K562 (cell line): ENCODE measurements around the gene NPDC1. TPM values are rescaled to one million over a fixed set of nuclear protein-coding genes. Genes with fewer than 3 reads are reported as not detected.

ENCODE experiments used
- ATAC-seq: fragments of 200-7000 bp; cut with Tn5 transposase; 3 replicates; pipeline ENCODE4 v1.9.1; 2020; ENCODE audit warnings: moderate library complexity
- BruUV-seq: library from RNA; stranded (reverse); fragments of 400-500 nt; replicated peaks from 2 replicates; lab custom pipeline; 2021; lab: Mats Ljungman, UMichigan
- CTCF ChIA-PET: fragments of 300-600 bp; formaldehyde crosslinking; extraction: SDS; loops from one replicate; lab custom pipeline; 2021; ENCODE audit warnings: low intra/inter-chr PET ratio; lab: Yijun Ruan, JAX
- POLR2A ChIA-PET: fragments of 300-600, 350-650 bp; sonication (Branson Sonifier 250); formaldehyde crosslinking; extraction: SDS; loops from one replicate; lab custom pipeline; 2021; ENCODE audit warnings: antibody characterized with exemption, inconsistent platforms; lab: Yijun Ruan, JAX
- DNase-seq, 4 experiments: peaks; one replicate each; pipeline versions ENCODE4 v3.0.0 to v3.0.0-alpha.2; 2011 to 2018; ENCODE audit warnings: low spot score in 3 of 4, mixed read lengths in 3 of 4; ENCODE audit errors: extremely low read depth in 1 of 4
- FAIRE-seq: peaks from 2 replicates; lab custom pipeline; 2011; peaks lifted over from hg19 to GRCh38; lab: Jason Lieb, UNC
- H2AFZ ChIP-seq: 2 replicates; pipeline ENCODE4 v1.6.0; 2011; ENCODE audit warnings: low read depth, low read length, control low read depth, inconsistent platforms
- H3K27ac ChIP-seq: fragments of 200-600 bp; 3 replicates; pipeline ENCODE4 v1.8.0; 2011; ENCODE audit warnings: low read depth, mild to moderate bottlenecking, control low read depth, inconsistent platforms, low read length, moderate library complexity, mixed read lengths; ENCODE audit errors: extremely low read depth
- H3K27me3 ChIP-seq, 2 experiments: fragments of 300-600 bp in 1 of 2; 2 replicates in 1 of 2; 3 replicates in 1 of 2; pipeline versions ENCODE4 v1.6.0 to v1.8.0; 2011; ENCODE audit warnings: inconsistent platforms in 2 of 2, low read length in 2 of 2, mild to moderate bottlenecking in 1 of 2, mixed read lengths in 1 of 2, moderate library complexity in 1 of 2; ENCODE audit not compliant: control insufficient read depth in 2 of 2, insufficient read depth in 2 of 2
- H3K36me3 ChIP-seq: fragments of 300-600 bp; 3 replicates; pipeline ENCODE4 v1.8.0; 2011; ENCODE audit warnings: mild to moderate bottlenecking, low read length, inconsistent platforms; ENCODE audit not compliant: control insufficient read depth, insufficient read depth
- H3K4me1 ChIP-seq, 2 experiments: fragments of 200-600 bp in 1 of 2; replicated peaks in 1 of 2; 2 replicates in 1 of 2; 3 replicates in 1 of 2; pipeline versions ENCODE4 v1.5.1 to v1.8.0; 2011; ENCODE audit warnings: inconsistent platforms in 2 of 2, low read length in 2 of 2, mild to moderate bottlenecking in 1 of 2, mixed read lengths in 1 of 2, moderate library complexity in 1 of 2; ENCODE audit not compliant: control insufficient read depth in 2 of 2, insufficient read depth in 2 of 2
- H3K4me2 ChIP-seq: 2 replicates; pipeline ENCODE4 v1.6.1; 2011; ENCODE audit warnings: low read length, control low read depth, inconsistent platforms, mixed read lengths; ENCODE audit not compliant: insufficient read depth
- H3K4me3 ChIP-seq: fragments of 200-600 bp; sonication (generic), shearing (Covaris generic); 2 replicates; pipeline ENCODE4 v1.5.1; 2016; ENCODE audit warnings: control low read depth, inconsistent platforms
- H3K79me2 ChIP-seq: fragments of 200-600 bp; 3 replicates; pipeline ENCODE4 v1.8.0; 2011; ENCODE audit warnings: low read length, inconsistent platforms; ENCODE audit not compliant: control insufficient read depth, insufficient read depth
- H3K9ac ChIP-seq, 2 experiments: 2 replicates each; pipeline versions ENCODE4 v1.6.0 to v1.6.1; 2011; ENCODE audit warnings: low read depth in 2 of 2, low read length in 2 of 2, control low read depth in 1 of 2, inconsistent platforms in 1 of 2, mild to moderate bottlenecking in 1 of 2, mixed read lengths in 1 of 2; ENCODE audit not compliant: insufficient read depth in 1 of 2
- H3K9me1 ChIP-seq: one replicate; pipeline ENCODE4 v1.6.0; 2011; ENCODE audit warnings: inconsistent platforms, mild to moderate bottlenecking, low read length, moderate library complexity; ENCODE audit not compliant: control insufficient read depth, insufficient read depth
- H3K9me3 ChIP-seq: replicated peaks from 2 replicates; pipeline ENCODE4 v1.5.1; 2011; ENCODE audit warnings: low read depth, low read length, inconsistent platforms; ENCODE audit not compliant: control insufficient read depth, insufficient read depth
- H4K20me1 ChIP-seq: replicated peaks from 2 replicates; pipeline ENCODE4 v1.6.1; 2011; ENCODE audit warnings: low read length, inconsistent platforms, mixed read lengths; ENCODE audit not compliant: control insufficient read depth, insufficient read depth
- ATF1 ChIP-seq, 2 experiments: fragments of 450-650 bp in 1 of 2; IDR thresholded peaks; 2 replicates each; pipeline ENCODE4 v1.6.1; 2016; ENCODE audit warnings: missing compliant biosample characterization in 1 of 2, missing genetic modification characterization in 1 of 2
- E2F6 ChIP-seq, 2 experiments: IDR thresholded peaks; 2 replicates each; pipeline ENCODE4 v1.6.1; 2011; ENCODE audit warnings: borderline replicate concordance in 1 of 2, control low read depth in 1 of 2, low read depth in 1 of 2, low read length in 1 of 2, mild to moderate bottlenecking in 1 of 2, mixed read lengths in 1 of 2, moderate library complexity in 1 of 2; ENCODE audit not compliant: insufficient read depth in 1 of 2, insufficient read length in 1 of 2, poor library complexity in 1 of 2, severe bottlenecking in 1 of 2; ENCODE audit errors: extremely low read depth in 1 of 2
- MXI1 ChIP-seq: IDR thresholded peaks from 2 replicates; pipeline ENCODE4 v1.6.1; 2011; ENCODE audit warnings: low read depth, mild to moderate bottlenecking, improper control_type of control experiment, low read length
- MYNN ChIP-seq, 2 experiments: sonication (generic); formaldehyde crosslinking in 1 of 2; IDR thresholded peaks; 2 replicates each; pipeline versions ENCODE4 v1.5.0 to v1.6.1; 2016 to 2020; ENCODE audit warnings: antibody characterized with exemption in 1 of 2, missing genetic modification reagents in 1 of 2
- SRSF7 ChIP-seq: fragments of 200-400 bp; formaldehyde crosslinking; optimal IDR thresholded peaks from 2 replicates; pipeline ENCODE3; 2017; ENCODE audit warnings: mild to moderate bottlenecking, low read depth, low read length
- STAG1 ChIP-seq: sonication (generic); formaldehyde crosslinking; IDR thresholded peaks from 2 replicates; pipeline ENCODE4 v1.5.0; 2020; ENCODE audit warnings: missing genetic modification reagents, borderline replicate concordance
- ZNF780A ChIP-seq: fragments of 250-450 bp; sonication (Bioruptor Pico); IDR thresholded peaks from 2 replicates; pipeline ENCODE4 v1.5.0; 2021; ENCODE audit warnings: mild to moderate bottlenecking
- WGBS: fragments of 100-300 bp; shearing (Covaris generic); methylation state at CpG from one replicate; pipeline ENCODE4 v1.1.6; 2016; ENCODE audit warnings: low coverage, mixed read lengths; ENCODE audit not compliant: insufficient coverage; ENCODE audit errors: missing lambda C conversion rate; 5-methylcytosine and 5-hydroxymethylcytosine counted together
- in situ Hi-C: fragments of 300-500 bp; cut with MboI; formaldehyde crosslinking; loops from 4 replicates; pipeline ENCODE4 v1.15.0; 2018; ENCODE audit warnings: inconsistent platforms, mixed read lengths
- intact Hi-C: fragments of 100-400 bp; cut with micrococcal nuclease; formaldehyde crosslinking; loops from 2 replicates; pipeline ENCODE4 v1.14.2; 2022
- polyA plus RNA-seq, 8 experiments: library from polyadenylated mRNA; depleted of rRNA in 4 of 8; stranded (reverse) in 5 of 8; unstranded in 3 of 8; fragments of >200 nt; fragmentation: Nextera tagmentation in 2 of 8; fragmentation: Illumina TruSeq in 1 of 8; extraction: Ambion mirVana in 2 of 8; extraction: Trizol in 1 of 8; gene quantifications; 2 replicates each; pipeline versions ENCODE4 v1.2.1 to v1.2.3, GENCODE V29; 2011 to 2014; ENCODE audit warnings: inconsistent platforms in 1 of 8, missing spikeins in 1 of 8
- total RNA-seq, 7 experiments: library from RNA; depleted of rRNA in 6 of 7; stranded (reverse); fragments of >200 nt in 6 of 7; fragmentation: Illumina TruSeq in 2 of 7; extraction: Trizol in 2 of 7; gene quantifications; 2 replicates each; pipeline versions ENCODE4 v1.2.1 to v1.2.3, GENCODE V29; 2011 to 2021; ENCODE audit warnings: low replicate concordance in 1 of 7

Gene NPDC1
- total and polyA plus RNA-seq, 9 of the 15 experiments (the other 6 are each of a cell fraction or from before 2014, with no cell fraction given), result 0.06 to 2.1 (median 0.53) TPM; not detected in 3

GRCh38 chr9:137080260-137081122, 34.5 kb upstream of the NPDC1 start:
- BruUV-seq, result no TSS peak
- H3K27ac ChIP-seq, result no peak overlapping the region
- WGBS, result 70% methylated on average over 21 of the region's 24 CpGs
- H3K9me3 ChIP-seq, result no peaks in the 10 kb centered on the region
- ChIA-PET POLR2A (interaction anchor here (0.6 kb wide), 1 partner anchor 33 kb away, joined by 3 read pairs; no protein-coding TSS in a partner anchor), CTCF (no interaction called here)
- H3K9me1 ChIP-seq, result no peaks in the 10 kb centered on the region
- DNase-seq (no peak), ATAC-seq (no peak), FAIRE-seq (no peak)
- H3K36me3 ChIP-seq, result peaks cover 10% of the 10 kb centered on the region; the same call in 1 of the 3 replicates
- no peaks in the 10 kb centered on the region for H3K27me3 ChIP-seq
- H3K4me3 ChIP-seq, result no peak overlapping the region
- peaks cover 18 to 81% of the 10 kb centered on the region in 2 experiments; a peak in 4 of 5 replicates for H3K4me1 ChIP-seq
- peak overlapping the region in 1 of 2 experiments; percentile 65; a peak in 2 of 4 replicates for H3K9ac ChIP-seq
- H3K79me2 ChIP-seq, result peaks cover 2% of the 10 kb centered on the region; the same call in 2 of the 3 replicates
- H4K20me1 ChIP-seq, result no peaks in the 10 kb centered on the region
- TF ChIP-seq ZNF780A, result no peak
- TF ChIP-seq SRSF7, result no peak
- no peak for TF ChIP-seq ATF1 (CRISPR knock-in tag; IDR thresholded peaks at IDR 0.05)
- TF ChIP-seq ATF1 (tag; IDR thresholded peaks at IDR 0.05), result no peak
- TF ChIP-seq, all 486 proteins: peak for 0
- intact Hi-C loops, result no loop called here
- in situ Hi-C loops, result no loop called here
- no peak overlapping the region for H3K4me2 ChIP-seq
- H2AFZ ChIP-seq, result no peak overlapping the region

GRCh38 chr9:137079401-137079787, 33.4 kb upstream of the NPDC1 start:
- ChIA-PET POLR2A (interaction anchor here (0.6 to 1.0 kb wide), 2 partner anchors 9 to 50 kb away, joined by 3 read pairs; partner anchors contain the start of gene SAPCD2), CTCF (no interaction called here)
- Histone ChIP-seq H3K4me3 (no peak overlapping the region), H3K79me2 (no peaks in the 10 kb centered on the region; the same call in 2 of the 3 replicates), H3K36me3 (peaks cover 10% of the 10 kb centered on the region; the same call in 1 of the 3 replicates), H3K4me1 (peaks cover 23 to 77% of the 10 kb centered on the region in 2 experiments), H4K20me1 (no peaks in the 10 kb centered on the region), H2AFZ (no peak overlapping the region), H3K4me2 (no peak overlapping the region), H3K27ac (no peak overlapping the region), H3K9me3 (no peaks in the 10 kb centered on the region), H3K9ac (peak overlapping the region in 1 of 2 experiments; percentile 37; a peak in 1 of 4 replicates), H3K9me1 (no peaks in the 10 kb centered on the region), H3K27me3 (no peaks in the 10 kb centered on the region)
- TF ChIP-seq E2F6 (IDR thresholded peaks at IDR 0.05; ENCODE audit: borderline replicate concordance in 1 of 2, extremely low read depth in 1 of 2, insufficient read depth in 1 of 2, insufficient read length in 1 of 2, low read depth in 1 of 2, low read length in 1 of 2, poor library complexity in 1 of 2, severe bottlenecking in 1 of 2), result no peak
- no peak for TF ChIP-seq MXI1
- 0 out of 2 replicates have a peak, but pooled peaks have one; percentile 16 for TF ChIP-seq STAG1 (CRISPR knock-in tag)
- TF ChIP-seq MYNN (IDR thresholded peaks at IDR 0.05), result no peak
- no peak for TF ChIP-seq MYNN (CRISPR knock-in tag; IDR thresholded peaks at IDR 0.05)
- no TSS peak for BruUV-seq
- WGBS, result 79% methylated on average over 13 of the region's 13 CpGs
- ATAC-seq (no peak), DNase-seq (no peak), FAIRE-seq (no peak)
- intact Hi-C loops (no loop called here), in situ Hi-C loops (no loop called here)
